PFSK-1 (cell line): ENCODE data around the gene ZDHHC4.

Source experiments
- FOXP2 ChIP-seq: optimal IDR thresholded peaks from 2 replicates; pipeline ENCODE3; 2011; ENCODE audit warnings: borderline replicate concordance, control low read depth, inconsistent platforms; ENCODE audit not compliant: insufficient read depth; ENCODE audit errors: extremely low read length, extremely low read depth
- POLR2AphosphoS5 ChIP-seq: IDR thresholded peaks from 2 replicates; pipeline ENCODE4 v1.6.1; 2012; ENCODE audit warnings: low read depth, mild to moderate bottlenecking, control low read depth, low read length, moderate library complexity
- REST ChIP-seq, 2 experiments: IDR thresholded peaks; 2 replicates each; pipeline versions ENCODE4 v1.6.1 to v1.8.0; 2011 to 2012; ENCODE audit warnings: low read depth in 2 of 2, low read length in 2 of 2, control low read depth in 1 of 2, inconsistent platforms in 1 of 2, mild to moderate bottlenecking in 1 of 2, moderate library complexity in 1 of 2; ENCODE audit not compliant: insufficient read depth in 1 of 2
- SIN3A ChIP-seq: IDR thresholded peaks from 2 replicates; pipeline ENCODE4 v1.6.1; 2012; ENCODE audit warnings: mild to moderate bottlenecking, low read length, moderate library complexity, borderline replicate concordance; ENCODE audit not compliant: insufficient read depth
- TAF1 ChIP-seq: IDR thresholded peaks from 2 replicates; pipeline ENCODE4 v1.6.1; 2012; ENCODE audit warnings: low read length, control low read depth, borderline replicate concordance; ENCODE audit not compliant: insufficient read depth

The ZDHHC4 gene

DNA sequence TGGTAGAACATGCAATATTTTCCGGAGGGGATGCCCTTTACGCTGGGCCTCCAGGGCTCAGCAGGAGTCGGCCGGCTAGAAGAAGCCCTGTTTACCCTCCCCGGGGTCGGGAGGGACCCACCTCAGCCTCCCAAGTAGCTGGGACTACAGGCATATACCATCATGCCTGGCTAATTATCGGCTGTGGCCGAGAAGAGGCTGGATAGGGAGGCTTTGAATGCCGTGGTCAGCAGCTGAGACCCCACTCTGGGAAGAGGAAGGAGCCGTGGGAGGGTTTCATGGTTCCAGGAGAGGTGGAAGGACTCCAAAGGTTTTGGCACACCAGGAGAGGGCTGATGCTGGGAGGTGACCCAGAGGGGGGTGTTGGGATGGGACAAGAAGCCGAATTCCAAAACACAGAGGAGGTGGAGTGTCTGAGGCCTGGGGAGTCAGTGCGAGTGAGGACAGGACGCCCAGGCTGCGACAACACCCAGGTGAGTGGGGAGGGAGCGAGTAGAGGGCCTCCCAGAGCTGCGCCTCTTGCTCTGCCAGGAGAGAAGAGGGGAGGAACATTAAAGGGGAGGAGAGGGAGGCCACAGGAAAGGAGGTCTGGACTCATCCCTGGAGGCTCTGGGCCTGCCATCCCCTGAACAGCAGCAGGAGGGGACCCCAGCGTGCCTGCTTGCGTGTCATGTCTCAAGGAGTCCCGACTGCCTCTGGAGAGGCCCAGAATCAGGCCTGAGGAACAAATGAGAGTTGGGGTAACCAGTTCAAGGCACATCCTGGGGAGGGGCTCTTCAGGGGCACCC lies 45.6 kb upstream of the ZDHHC4 start:
- no peak for TF ChIP-seq POLR2AphosphoS5
- TF ChIP-seq REST (IDR thresholded peaks at IDR 0.05; ENCODE audit: insufficient read depth in 1 of 2, low read depth in 2 of 2, low read length in 2 of 2) = no peak
- TF ChIP-seq FOXP2 = no peak
- no peak for TF ChIP-seq SIN3A
- TF ChIP-seq TAF1 = no peak

- TF ChIP-seq POLR2AphosphoS5 (no peak), FOXP2 (no peak), SIN3A (no peak), TAF1 (no peak), REST (IDR thresholded peaks at IDR 0.05; ENCODE audit: insufficient read depth in 1 of 2, low read depth in 2 of 2, low read length in 2 of 2) (no peak)
These were observed 44.7 kb upstream of the ZDHHC4 start for GRCh38 chr7:6532516-6532915.

DNA sequence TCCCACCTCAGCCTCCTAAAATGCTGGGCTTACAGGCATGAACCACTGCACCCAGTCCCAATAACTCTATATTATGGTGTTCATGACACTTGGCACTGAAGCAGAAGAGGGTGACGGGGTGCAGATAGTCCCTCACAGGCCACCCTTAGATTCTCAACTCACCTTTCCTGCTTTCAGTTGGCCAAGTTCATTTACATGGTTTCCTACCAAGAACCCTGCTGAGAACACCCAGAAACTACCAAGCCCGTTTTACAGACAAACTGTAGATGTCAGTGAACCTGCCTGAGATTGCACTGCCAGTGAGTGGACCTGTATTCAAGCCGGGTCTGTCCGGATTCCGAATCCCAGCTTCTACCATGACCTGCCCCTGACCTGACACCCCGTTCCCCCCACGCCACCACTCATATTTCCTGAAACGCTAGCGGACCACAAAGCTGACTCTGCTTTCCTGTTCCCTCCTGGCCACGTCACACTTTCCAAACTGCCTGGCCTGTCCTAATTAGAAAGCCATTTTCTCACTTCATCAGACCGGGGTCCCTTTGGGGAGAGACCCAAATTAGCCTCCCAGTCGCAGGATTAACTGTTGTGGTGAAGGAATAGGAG lies 43.3 kb upstream of the ZDHHC4 start:
- TF ChIP-seq POLR2AphosphoS5 (no peak), REST (IDR thresholded peaks at IDR 0.05; ENCODE audit: insufficient read depth in 1 of 2, low read depth in 2 of 2, low read length in 2 of 2) (no peak), SIN3A (no peak), FOXP2 (no peak), TAF1 (no peak)

- TF ChIP-seq FOXP2 (no peak), REST (IDR thresholded peaks at IDR 0.05; ENCODE audit: insufficient read depth in 1 of 2, low read depth in 2 of 2, low read length in 2 of 2) (no peak), POLR2AphosphoS5 (no peak), SIN3A (no peak), TAF1 (no peak)
These were observed 40.7 kb upstream of the ZDHHC4 start for GRCh38 chr7:6536262-6537260.
